Measurements from ENCODE around the gene GOLPH3L.

- TF ChIP-seq CTCF (IDR thresholded peaks at IDR 0.05) (no peak), POLR2A (IDR thresholded peaks at IDR 0.05) (no peak), EP300 (IDR thresholded peaks at IDR 0.05) (no peak)
These were observed 8.2 kb downstream of the GOLPH3L start for GRCh38 chr1:150688763-150689162.

Data from sigmoid colon (tissue), 4 donors.